Natural killer cell (primary cell): ENCODE data around the gene HSFX4. TPM values are rescaled to one million over a fixed set of nuclear protein-coding genes. Genes with fewer than 3 reads are reported as not detected.

Source experiments
- ATAC-seq, 3 donors: fragments of 150-1000 bp in 2 of 3; fragments of 200-7000 bp in 1 of 3; cut with Tn5 transposase; 1 replicate in 1 of 3; 2 replicates in 2 of 3; pipeline ENCODE4 v1.10.0; 2021; ENCODE audit warnings: mild to moderate bottlenecking in 2 of 3, moderate library complexity in 2 of 3
- DNase-seq, 2 donors: peaks; one replicate each; pipeline versions ENCODE4 v3.0.0 to v3.0.0-alpha.2; 2013 to 2021; ENCODE audit warnings: mixed read lengths in 1 of 2
- H3K27ac ChIP-seq: one replicate; pipeline ENCODE4 v1.5.1; 2013; ENCODE audit warnings: mild to moderate bottlenecking, low read length
- H3K27me3 ChIP-seq: one replicate; pipeline ENCODE4 v1.6.1; 2013; ENCODE audit warnings: low read length; ENCODE audit not compliant: control insufficient read depth, insufficient read depth
- H3K36me3 ChIP-seq: one replicate; pipeline ENCODE4 v1.6.1; 2013; ENCODE audit warnings: low read length; ENCODE audit not compliant: control insufficient read depth, insufficient read depth
- H3K4me1 ChIP-seq: one replicate; pipeline ENCODE4 v1.6.1; 2013; ENCODE audit warnings: low read length; ENCODE audit not compliant: control insufficient read depth, insufficient read depth
- H3K4me3 ChIP-seq: one replicate; pipeline ENCODE4 v1.5.1; 2013; ENCODE audit warnings: low read length
- H3K9me3 ChIP-seq: one replicate; pipeline ENCODE4 v1.6.1; 2013; ENCODE audit warnings: low read length; ENCODE audit not compliant: control insufficient read depth, insufficient read depth
- H3K27ac Mint-ChIP-seq, 2 donors: one replicate each; pipeline ENCODE4 v1.8.0; 2022; ENCODE audit warnings: mild to moderate bottlenecking in 2 of 2, mixed read lengths in 2 of 2, moderate library complexity in 1 of 2
- H3K27me3 Mint-ChIP-seq, 2 donors: one replicate each; pipeline ENCODE4 v1.8.0; 2022; ENCODE audit warnings: low read depth in 2 of 2, mixed read lengths in 2 of 2
- H3K36me3 Mint-ChIP-seq: one replicate; pipeline ENCODE4 v1.8.0; 2022; ENCODE audit warnings: mixed read lengths
- H3K4me1 Mint-ChIP-seq, 2 donors: one replicate each; pipeline ENCODE4 v1.8.0; 2022; ENCODE audit warnings: mixed read lengths in 2 of 2
- H3K4me3 Mint-ChIP-seq: one replicate; pipeline ENCODE4 v1.8.0; 2022; ENCODE audit warnings: mild to moderate bottlenecking, moderate library complexity, mixed read lengths
- H3K9me3 Mint-ChIP-seq, 2 donors: one replicate each; pipeline ENCODE4 v1.8.0; 2022; ENCODE audit warnings: mixed read lengths in 2 of 2
- whole genome bisulfite sequencing: methylation state at CpG from one replicate; pipeline ENCODE4 v1.1.7; 2013; ENCODE audit warnings: missing lambda C conversion rate; ENCODE audit not compliant: insufficient coverage; 5-methylcytosine and 5-hydroxymethylcytosine counted together
- intact Hi-C: fragments of 100-400 bp; cut with micrococcal nuclease; formaldehyde crosslinking; loops from one replicate; pipeline ENCODE4 v1.14.2; 2022
- total RNA-seq, 4 donors: library from RNA; stranded (reverse); fragments of 120-200 nt in 1 of 4; gene quantifications; one replicate each; pipeline versions ENCODE4 v1.2.3 to v1.2.4, GENCODE V29; 2013 to 2022
- TF ChIP-seq, protein P1 (sequence below): fragments of 200-600 bp; IDR thresholded peaks from one replicate; pipeline ENCODE4 v1.8.0; 2022; ENCODE audit warnings: antibody characterized with exemption

HSFX4 gene
- total RNA-seq, 3 donors from 2014 or later (not counting 1 experiment from before 2014, with no cell fraction given) = not detected

DNA sequence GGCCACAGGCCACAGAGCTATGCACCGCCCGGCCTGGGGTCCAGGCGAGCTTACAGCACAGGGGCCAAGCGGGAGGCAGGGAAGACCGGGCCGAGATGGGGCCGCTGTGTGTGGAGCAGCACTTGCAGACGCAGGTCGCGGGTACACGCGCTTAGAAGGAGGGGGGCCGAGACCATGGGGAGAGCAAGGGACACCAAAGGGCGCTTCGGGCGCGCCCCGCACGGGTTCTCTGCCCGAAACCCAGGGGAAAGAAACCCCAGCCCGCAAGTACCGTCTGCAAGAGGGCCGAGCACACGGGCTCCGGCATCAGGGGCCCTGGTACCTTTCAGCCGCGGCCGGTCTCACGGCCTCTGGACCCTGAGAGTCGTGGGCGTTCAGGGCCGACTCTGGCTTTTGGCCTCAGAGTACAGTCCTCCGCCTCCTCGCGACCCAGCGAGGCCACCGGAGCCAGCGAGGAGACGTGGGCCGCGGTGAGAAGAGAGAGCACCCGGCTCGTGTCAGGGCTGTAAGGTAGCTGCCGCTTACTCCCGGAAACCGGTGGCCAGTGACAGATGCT is 8.6 kb downstream of the HSFX4 start:
- under 1% methylated on average over 46 of the region's 46 CpGs for WGBS
- H3K27ac Mint-ChIP-seq = peak overlapping the region; percentile 92 to 99
- peak overlapping the region; percentile 96 for H3K4me3 ChIP-seq
- no peaks in the 10 kb centered on the region for H3K9me3 ChIP-seq
- no peaks in the 10 kb centered on the region for H3K27me3 Mint-ChIP-seq
- no peaks in the 10 kb centered on the region for H3K9me3 Mint-ChIP-seq
- peaks cover 8 to 14% of the 10 kb centered on the region in 2 donors for H3K4me1 Mint-ChIP-seq
- no peaks in the 10 kb centered on the region for H3K36me3 ChIP-seq
- no peaks in the 10 kb centered on the region for H3K36me3 Mint-ChIP-seq
- intact Hi-C loops = loop anchor here (10.0 kb wide), 2 partner anchors 63 to 433 kb away; partner anchors contain the start of gene IDS
- ATAC-seq (no peak), DNase-seq (peak; percentile 33 to 53)
- peak overlapping the region; percentile 90 for H3K4me3 Mint-ChIP-seq
- peaks cover 14% of the 10 kb centered on the region for H3K4me1 ChIP-seq
- H3K27ac ChIP-seq = peak overlapping the region; percentile 100
- TF ChIP-seq, protein P1, sequence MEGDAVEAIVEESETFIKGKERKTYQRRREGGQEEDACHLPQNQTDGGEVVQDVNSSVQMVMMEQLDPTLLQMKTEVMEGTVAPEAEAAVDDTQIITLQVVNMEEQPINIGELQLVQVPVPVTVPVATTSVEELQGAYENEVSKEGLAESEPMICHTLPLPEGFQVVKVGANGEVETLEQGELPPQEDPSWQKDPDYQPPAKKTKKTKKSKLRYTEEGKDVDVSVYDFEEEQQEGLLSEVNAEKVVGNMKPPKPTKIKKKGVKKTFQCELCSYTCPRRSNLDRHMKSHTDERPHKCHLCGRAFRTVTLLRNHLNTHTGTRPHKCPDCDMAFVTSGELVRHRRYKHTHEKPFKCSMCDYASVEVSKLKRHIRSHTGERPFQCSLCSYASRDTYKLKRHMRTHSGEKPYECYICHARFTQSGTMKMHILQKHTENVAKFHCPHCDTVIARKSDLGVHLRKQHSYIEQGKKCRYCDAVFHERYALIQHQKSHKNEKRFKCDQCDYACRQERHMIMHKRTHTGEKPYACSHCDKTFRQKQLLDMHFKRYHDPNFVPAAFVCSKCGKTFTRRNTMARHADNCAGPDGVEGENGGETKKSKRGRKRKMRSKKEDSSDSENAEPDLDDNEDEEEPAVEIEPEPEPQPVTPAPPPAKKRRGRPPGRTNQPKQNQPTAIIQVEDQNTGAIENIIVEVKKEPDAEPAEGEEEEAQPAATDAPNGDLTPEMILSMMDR = no peak
- no peaks in the 10 kb centered on the region for H3K27me3 ChIP-seq

DNA sequence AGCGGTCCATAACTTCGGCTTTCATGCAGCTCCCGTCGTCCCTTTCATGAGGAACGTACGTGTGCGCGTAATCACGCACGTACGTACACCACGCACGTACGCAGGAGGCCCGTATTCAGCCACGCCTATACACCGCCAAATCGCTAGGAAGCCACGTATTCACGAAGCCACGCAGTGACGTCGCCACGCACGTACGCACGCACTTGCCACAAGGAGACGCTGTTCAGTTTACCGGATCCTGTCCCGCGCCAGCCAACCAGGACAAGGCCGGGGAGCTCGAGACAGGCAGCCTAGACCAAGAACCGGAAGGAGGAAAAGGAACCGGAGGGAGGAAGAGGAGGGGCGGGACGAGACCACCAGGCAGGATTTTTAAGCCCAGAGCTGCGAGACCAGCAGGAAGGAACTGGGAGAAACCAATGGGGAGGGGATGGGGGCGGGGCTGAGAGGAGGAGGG is 9.1 kb downstream of the HSFX4 start, which contains the start of gene EOLA2:
Gene EOLA2, minus strand, starts transcription at position 65 of the 454 bp plus-strand sequence. CDS start 4,617 bp downstream, outside the sequence.
- intact Hi-C loops = loop anchor here (10.0 kb wide), 2 partner anchors 64 to 434 kb away; partner anchors contain the start of gene IDS
- peak within 1 kb of the TSS; percentile 96 for H3K4me3 ChIP-seq
- no peaks in the 10 kb centered on the region for H3K27me3 Mint-ChIP-seq
- H3K9me3 Mint-ChIP-seq = no peaks in the 10 kb centered on the region
- no peaks in the 10 kb centered on the region for H3K27me3 ChIP-seq
- H3K4me3 Mint-ChIP-seq = peak within 1 kb of the TSS; percentile 90
- WGBS = under 1% methylated on average over 37 of the region's 39 CpGs
- H3K27ac Mint-ChIP-seq = peak within 1 kb of the TSS; percentile 92 to 99
- no peaks in the 10 kb centered on the region for H3K36me3 Mint-ChIP-seq
- H3K9me3 ChIP-seq = no peaks in the 10 kb centered on the region
- TF ChIP-seq, protein P1 = peak; percentile 26
- H3K36me3 ChIP-seq = no peaks in the 10 kb centered on the region
- H3K27ac ChIP-seq = peak within 1 kb of the TSS; percentile 100
- ATAC-seq = peak; percentile 57 to 77 (median 62)
- peak; percentile 82 to 98 for DNase-seq
- peaks cover 8 to 14% of the 10 kb centered on the region in 2 donors for H3K4me1 Mint-ChIP-seq
- H3K4me1 ChIP-seq = peaks cover 14% of the 10 kb centered on the region

DNA sequence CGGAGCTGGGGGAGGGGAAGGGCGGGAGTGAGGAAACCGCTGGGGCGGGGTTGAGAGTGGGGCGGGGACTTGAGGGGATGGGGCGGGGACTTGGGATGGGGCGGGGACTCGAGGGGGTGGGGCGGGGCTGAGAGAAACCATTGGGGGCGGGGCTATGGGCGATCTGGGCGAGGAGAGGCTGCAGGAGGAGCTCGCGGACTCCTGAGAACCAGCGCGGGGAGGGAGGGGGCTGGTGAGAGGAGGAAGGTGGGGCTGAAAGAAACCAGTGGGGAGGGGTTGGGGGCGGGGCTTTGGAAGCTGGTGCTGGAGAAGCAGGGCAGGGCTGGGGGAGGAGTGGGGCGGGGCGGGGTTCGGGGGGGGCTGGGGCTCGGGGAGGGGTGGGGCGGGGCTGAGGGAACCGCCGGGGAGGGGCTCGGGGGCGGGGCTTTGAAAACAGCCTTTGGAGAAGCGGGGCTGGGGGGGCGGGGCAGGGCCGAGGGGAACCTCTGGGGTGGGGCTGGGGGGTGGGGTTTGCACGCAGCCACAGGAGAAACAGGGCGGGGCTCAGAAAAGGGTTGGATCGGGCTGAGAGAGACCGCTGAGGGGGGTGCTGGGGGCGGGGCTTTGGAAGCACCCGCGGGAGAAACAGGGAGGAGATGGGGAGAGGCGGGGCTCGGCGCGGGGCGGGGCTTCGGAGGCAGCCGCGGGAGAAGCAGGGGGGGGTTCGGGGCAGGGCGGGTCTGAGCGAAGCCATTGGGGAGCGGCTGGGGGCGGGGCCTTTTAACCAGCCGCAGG is 9.7 kb downstream of the HSFX4 start:
- peaks cover 8 to 14% of the 10 kb centered on the region in 2 donors for H3K4me1 Mint-ChIP-seq
- peak overlapping the region; percentile 96 for H3K4me3 ChIP-seq
- intact Hi-C loops = loop anchor here (10.0 kb wide), 2 partner anchors 64 to 434 kb away; partner anchors contain the start of gene IDS
- DNase-seq (peak; percentile 74 to 93), ATAC-seq (peak; percentile 35 to 63 (median 45))
- peak overlapping the region; percentile 100 for H3K27ac ChIP-seq
- TF ChIP-seq, protein P1 = no peak
- H3K27me3 ChIP-seq = no peaks in the 10 kb centered on the region
- H3K4me3 Mint-ChIP-seq = peak overlapping the region; percentile 28
- WGBS = 0% methylated on average over 28 of the region's 50 CpGs
- H3K36me3 ChIP-seq = peaks cover 3% of the 10 kb centered on the region
- no peaks in the 10 kb centered on the region for H3K9me3 Mint-ChIP-seq
- H3K4me1 ChIP-seq = peaks cover 15% of the 10 kb centered on the region
- H3K9me3 ChIP-seq = no peaks in the 10 kb centered on the region
- H3K27me3 Mint-ChIP-seq = no peaks in the 10 kb centered on the region
- H3K36me3 Mint-ChIP-seq = no peaks in the 10 kb centered on the region
- H3K27ac Mint-ChIP-seq = peak overlapping the region; percentile 92 to 99
